WTC11 (cell line): ENCODE measurements around the gene PCNA. TPM values are rescaled to one million over a fixed set of nuclear protein-coding genes. Genes with fewer than 3 reads are reported as not detected.

Source experiments
- ATAC-seq: fragments of 200-7000 bp; cut with Tn5 transposase; 2 replicates; pipeline ENCODE4 v1.10.0; 2021; ENCODE audit warnings: mild to moderate bottlenecking, moderate library complexity
- CTCF ChIA-PET: fragments of 300-600 bp; sonication (Branson Sonifier 250); formaldehyde crosslinking; loops from one replicate; lab custom pipeline; 2021; ENCODE audit warnings: antibody characterized with exemption; lab: Charles Lee
- POLR2A ChIA-PET: fragments of 350-600 bp; sonication (Branson Sonifier 250); formaldehyde crosslinking; loops from one replicate; lab custom pipeline; 2021; ENCODE audit warnings: antibody characterized with exemption; lab: Charles Lee
- DNase-seq: peaks from one replicate; pipeline ENCODE4 v3.0.0; 2021; ENCODE audit warnings: low spot score
- H3K27ac Mint-ChIP-seq: 2 replicates; pipeline ENCODE4 v1.8.0; 2021; ENCODE audit warnings: mixed read lengths
- H3K27me3 Mint-ChIP-seq: 2 replicates; pipeline ENCODE4 v1.8.0; 2021; ENCODE audit warnings: low read depth, mild to moderate bottlenecking, moderate library complexity, mixed read lengths
- H3K36me3 Mint-ChIP-seq: 2 replicates; pipeline ENCODE4 v1.8.0; 2021; ENCODE audit warnings: mixed read lengths
- H3K4me1 Mint-ChIP-seq: 2 replicates; pipeline ENCODE4 v1.8.0; 2022; ENCODE audit warnings: mixed read lengths
- H3K4me3 Mint-ChIP-seq: 2 replicates; pipeline ENCODE4 v1.8.0; 2021; ENCODE audit warnings: mild to moderate bottlenecking, moderate library complexity, mixed read lengths
- H3K9me3 Mint-ChIP-seq: 2 replicates; pipeline ENCODE4 v1.8.0; 2021; ENCODE audit warnings: mixed read lengths
- ATF6 ChIP-seq: sonication (generic); formaldehyde crosslinking; IDR thresholded peaks from 2 replicates; pipeline ENCODE4 v1.8.1; 2023; ENCODE audit warnings: mild to moderate bottlenecking, missing genetic modification reagents
- FOXK1 ChIP-seq: sonication (generic); formaldehyde crosslinking; IDR thresholded peaks from 2 replicates; pipeline ENCODE4 v1.8.0; 2022; ENCODE audit warnings: mild to moderate bottlenecking, moderate library complexity, missing genetic modification reagents
- FOXP4 ChIP-seq: sonication (generic); formaldehyde crosslinking; IDR thresholded peaks from 2 replicates; pipeline ENCODE4 v1.8.0; 2022; ENCODE audit warnings: mild to moderate bottlenecking, missing genetic modification reagents
- GTF2I ChIP-seq: fragments of 250-450 bp; sonication (Bioruptor Pico); conservative IDR thresholded peaks from 2 replicates; pipeline ENCODE4 v1.4.0; 2021; ENCODE audit warnings: mild to moderate bottlenecking
- IRF1 ChIP-seq: sonication (generic); formaldehyde crosslinking; IDR thresholded peaks from 2 replicates; pipeline ENCODE4 v1.8.0; 2023; ENCODE audit warnings: missing genetic modification reagents
- JUN ChIP-seq: sonication (generic); formaldehyde crosslinking; IDR thresholded peaks from 2 replicates; pipeline ENCODE4 v1.8.0; 2023; ENCODE audit warnings: mild to moderate bottlenecking, missing genetic modification reagents
- MAX ChIP-seq: sonication (generic); formaldehyde crosslinking; IDR thresholded peaks from 2 replicates; pipeline ENCODE4 v1.8.0; 2022; ENCODE audit warnings: mild to moderate bottlenecking, missing genetic modification reagents
- MLX ChIP-seq: sonication (generic); formaldehyde crosslinking; IDR thresholded peaks from 2 replicates; pipeline ENCODE4 v1.8.1; 2023; ENCODE audit warnings: mild to moderate bottlenecking, missing genetic modification reagents, moderate library complexity
- MYBL2 ChIP-seq: sonication (generic); formaldehyde crosslinking; IDR thresholded peaks from 2 replicates; pipeline ENCODE4 v1.8.1; 2023; ENCODE audit warnings: mild to moderate bottlenecking, moderate library complexity, missing genetic modification reagents
- PRRX2 ChIP-seq: fragments of 250-450 bp; sonication (Bioruptor Pico); IDR thresholded peaks from 2 replicates; pipeline ENCODE4 v1.8.0; 2021; ENCODE audit warnings: mild to moderate bottlenecking
- SMAD3 ChIP-seq: sonication (generic); formaldehyde crosslinking; IDR thresholded peaks from 2 replicates; pipeline ENCODE4 v1.8.0; 2022; ENCODE audit warnings: missing genetic modification reagents, mild to moderate bottlenecking, borderline replicate concordance
- SMAD4 ChIP-seq: sonication (generic); formaldehyde crosslinking; IDR thresholded peaks from 2 replicates; pipeline ENCODE4 v1.8.0; 2022; ENCODE audit warnings: mild to moderate bottlenecking, missing genetic modification reagents
- USF2 ChIP-seq: sonication (generic); formaldehyde crosslinking; IDR thresholded peaks from 2 replicates; pipeline ENCODE4 v1.8.1; 2023; ENCODE audit warnings: mild to moderate bottlenecking, missing genetic modification reagents, moderate library complexity
- ZBTB21 ChIP-seq: sonication (generic); formaldehyde crosslinking; IDR thresholded peaks from 2 replicates; pipeline ENCODE4 v1.8.1; 2023; ENCODE audit warnings: mild to moderate bottlenecking, missing genetic modification reagents, borderline replicate concordance
- ZNF138 ChIP-seq: sonication (generic); formaldehyde crosslinking; conservative IDR thresholded peaks from 2 replicates; pipeline ENCODE4 v1.8.1; 2022; ENCODE audit warnings: mild to moderate bottlenecking, moderate library complexity, missing genetic modification reagents
- ZNF281 ChIP-seq: sonication (generic); formaldehyde crosslinking; IDR thresholded peaks from 2 replicates; pipeline ENCODE4 v1.8.0; 2023; ENCODE audit warnings: mild to moderate bottlenecking, missing genetic modification reagents
- ZNF416 ChIP-seq: fragments of 250-450 bp; sonication (Bioruptor Pico); IDR thresholded peaks from 2 replicates; pipeline ENCODE4 v1.9.0; 2021; ENCODE audit warnings: mild to moderate bottlenecking, inconsistent platforms
- ZSCAN18 ChIP-seq: fragments of 250-450 bp; sonication (Bioruptor Pico); IDR thresholded peaks from 2 replicates; pipeline ENCODE4 v2.1.2; 2022; ENCODE audit warnings: mild to moderate bottlenecking, moderate library complexity
- total RNA-seq: library from RNA; stranded (reverse); gene quantifications from 3 replicates; pipeline ENCODE4 v1.2.3, GENCODE V29; 2021

The PCNA gene
- total RNA-seq, 1 experiment from 2014 or later = 262 TPM

- TF ChIP-seq SMAD4 (CRISPR knock-in tag) (no peak), ZNF281 (CRISPR knock-in tag) (no peak)
Observed at GRCh38 chr20:5067877-5068645, 51.7 kb downstream of the PCNA start (continued).

GRCh38 chr20:5065879-5066383 lies 53.8 kb downstream of the PCNA start:
- POLR2A ChIA-PET = no interaction called here
- no peak for ATAC-seq
- no peak for TF ChIP-seq ZBTB21
- no peak for TF ChIP-seq MLX (CRISPR knock-in tag)
- no peak for TF ChIP-seq MAX (CRISPR knock-in tag)
- no peak for TF ChIP-seq JUN (CRISPR knock-in tag)
- TF ChIP-seq PRRX2 (CRISPR knock-in tag) = no peak
- TF ChIP-seq USF2 (CRISPR knock-in tag) = no peak
- no peak for TF ChIP-seq SMAD3 (CRISPR knock-in tag)
- TF ChIP-seq ATF6 (CRISPR knock-in tag) = no peak
- no peak for TF ChIP-seq ZSCAN18 (CRISPR knock-in tag)
- TF ChIP-seq MYBL2 = no peak
- TF ChIP-seq IRF1 (CRISPR knock-in tag) = no peak
- TF ChIP-seq FOXK1 (CRISPR knock-in tag) = no peak
- no peak for TF ChIP-seq ZNF416
- TF ChIP-seq GTF2I (CRISPR knock-in tag) = no peak
- no peak for TF ChIP-seq FOXP4 (CRISPR knock-in tag)
- no peak for TF ChIP-seq ZNF138 (CRISPR knock-in tag)
- TF ChIP-seq, all 79 proteins: peak for 0
- DNase-seq = no peak
- Mint-ChIP-seq H3K36me3 (no peaks in the 10 kb centered on the region), H3K27me3 (no peaks in the 10 kb centered on the region), H3K4me1 (peaks cover 5% of the 10 kb centered on the region; the same call in 1 of the 2 replicates), H3K4me3 (no peak overlapping the region), H3K9me3 (no peaks in the 10 kb centered on the region), H3K27ac (no peak overlapping the region)
- CTCF ChIA-PET = interaction anchor here (1.5 kb wide), 1 partner anchor 9 kb away, joined by 5 read pairs; no protein-coding TSS in a partner anchor
